ENCODE data around the gene PRRT1. TPM values are rescaled to one million over a fixed set of nuclear protein-coding genes. Genes with fewer than 3 reads are reported as not detected.

Gene PRRT1
- total RNA-seq, 1 donor = 0.42 TPM

- no peaks in the 10 kb centered on the region for H3K9me3 ChIP-seq (ENCODE audit: low read depth, low read length)
- no peak overlapping the region for H3K4me3 ChIP-seq (ENCODE audit: low read length)
- H3K27me3 ChIP-seq (ENCODE audit: insufficient read depth, low read length) = no peaks in the 10 kb centered on the region
- H3K4me1 ChIP-seq (ENCODE audit: insufficient read depth, low read length) = peaks cover 47% of the 10 kb centered on the region
Observed at GRCh38 chr6:32181915-32182529, 30.3 kb upstream of the PRRT1 start.

- H3K4me1 ChIP-seq (ENCODE audit: insufficient read depth, low read length) = peaks cover 47% of the 10 kb centered on the region
- no peak overlapping the region for H3K4me3 ChIP-seq (ENCODE audit: low read length)
- no peaks in the 10 kb centered on the region for H3K27me3 ChIP-seq (ENCODE audit: insufficient read depth, low read length)
- no peaks in the 10 kb centered on the region for H3K9me3 ChIP-seq (ENCODE audit: low read depth, low read length)
Observed at GRCh38 chr6:32181148-32181702, 29.5 kb upstream of the PRRT1 start.

GRCh38 chr6:32179766-32180405 lies 28.1 kb upstream of the PRRT1 start:
- no peaks in the 10 kb centered on the region for H3K27me3 ChIP-seq (ENCODE audit: insufficient read depth, low read length)
- no peaks in the 10 kb centered on the region for H3K9me3 ChIP-seq (ENCODE audit: low read depth, low read length)
- H3K4me1 ChIP-seq (ENCODE audit: insufficient read depth, low read length) = peaks cover 51% of the 10 kb centered on the region
- no peak overlapping the region for H3K4me3 ChIP-seq (ENCODE audit: low read length)

DNA sequence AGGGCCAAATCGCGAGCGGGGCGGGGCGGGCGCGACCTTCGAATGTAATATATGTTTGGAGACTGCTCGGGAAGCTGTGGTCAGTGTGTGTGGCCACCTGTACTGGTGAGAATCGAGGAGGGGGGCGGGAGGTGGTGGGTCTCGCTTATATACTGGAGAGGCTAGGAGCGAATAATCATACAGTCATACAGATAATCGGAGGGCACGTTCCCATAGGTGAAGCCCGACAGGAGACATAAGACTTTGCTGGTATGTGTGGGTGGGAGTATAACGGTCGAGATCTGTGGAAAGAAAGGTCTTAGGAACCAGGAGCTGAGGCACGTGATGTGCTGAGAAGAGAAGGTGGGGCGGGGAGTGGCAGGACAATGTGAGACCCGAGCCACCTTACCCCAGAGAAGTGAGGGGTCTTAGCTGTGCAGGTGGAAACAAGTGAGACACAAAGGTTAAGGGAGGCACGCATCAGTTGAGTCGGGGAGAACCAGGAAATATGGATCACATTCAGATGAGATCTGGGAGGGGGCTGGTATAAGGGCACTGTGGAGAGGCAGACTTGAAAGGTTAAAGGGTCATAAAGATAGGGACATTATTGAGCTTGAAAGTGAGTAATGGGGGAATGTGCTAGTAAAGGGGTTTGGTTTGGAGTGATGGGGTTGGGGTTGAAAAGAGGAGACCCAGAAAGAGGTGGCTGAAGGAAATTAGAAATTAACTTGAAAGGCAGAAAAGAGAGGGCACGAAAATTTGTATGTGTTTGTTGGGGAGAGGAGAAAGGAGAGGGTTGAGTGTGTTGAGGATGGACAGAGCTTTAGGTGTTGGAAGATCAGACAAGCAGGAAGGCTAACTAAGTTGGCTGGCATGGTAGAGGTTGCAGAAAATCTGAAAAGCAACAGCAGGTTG lies 27.1 kb upstream of the PRRT1 start:
- peaks cover 61% of the 10 kb centered on the region for H3K4me1 ChIP-seq (ENCODE audit: insufficient read depth, low read length)
- H3K4me3 ChIP-seq (ENCODE audit: low read length) = peak overlapping the region; percentile 57
- no peaks in the 10 kb centered on the region for H3K9me3 ChIP-seq (ENCODE audit: low read depth, low read length)
- H3K27me3 ChIP-seq (ENCODE audit: insufficient read depth, low read length) = no peaks in the 10 kb centered on the region

DNA sequence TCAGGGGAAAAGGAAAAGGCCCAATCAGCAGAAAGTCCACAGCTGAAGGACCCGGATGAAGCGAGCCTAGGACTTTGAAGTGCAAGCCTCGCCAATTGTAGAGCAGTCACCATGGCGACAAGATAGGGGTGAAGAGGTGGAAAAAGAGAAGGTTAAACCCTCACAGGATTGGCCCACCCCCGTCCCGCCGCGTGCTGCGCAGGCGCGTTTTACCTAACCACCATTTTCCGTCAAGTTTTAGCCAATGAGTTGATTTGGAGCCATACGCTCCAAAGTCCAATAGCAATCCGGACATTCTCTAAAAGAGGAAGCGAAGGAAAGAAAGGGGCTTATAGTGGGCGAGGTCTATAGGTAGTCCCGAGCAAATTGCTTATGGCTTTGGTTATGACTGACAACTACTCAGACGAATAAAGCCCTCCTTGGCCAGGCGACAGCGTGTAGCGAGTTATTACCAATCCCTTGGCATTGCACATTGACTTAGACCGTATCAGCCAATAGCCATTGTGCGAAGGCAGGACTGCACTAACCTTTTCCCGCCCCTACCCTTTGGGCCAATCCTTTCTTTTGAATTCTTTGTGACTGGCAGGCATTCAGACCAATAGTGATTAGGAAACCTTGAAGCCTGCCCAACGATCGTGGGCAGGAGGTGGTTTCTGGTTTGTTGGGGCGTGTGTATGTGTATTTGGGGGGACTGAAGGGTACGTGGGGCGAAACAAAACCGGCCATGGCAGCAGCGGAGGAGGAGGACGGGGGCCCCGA lies 26.2 kb upstream of the PRRT1 start, which contains the start of gene RNF5:
RNF5 (plus strand) TSS at position 618 of the 759 bp plus-strand sequence; CDS start at position 725, 107 bp downstream.
- peaks cover 66% of the 10 kb centered on the region for H3K4me1 ChIP-seq (ENCODE audit: insufficient read depth, low read length)

GRCh38 chr6:32177183-32177787 lies 25.5 kb upstream of the PRRT1 start:
- Histone ChIP-seq H3K4me3 (ENCODE audit: low read length) (peak overlapping the region; percentile 57), H3K9me3 (ENCODE audit: low read depth, low read length) (no peaks in the 10 kb centered on the region), H3K27me3 (ENCODE audit: insufficient read depth, low read length) (no peaks in the 10 kb centered on the region), H3K4me1 (ENCODE audit: insufficient read depth, low read length) (peaks cover 63% of the 10 kb centered on the region)

More for the DNA sequence above, 26.2 kb upstream of the PRRT1 start, which contains the start of gene RNF5:
- Histone ChIP-seq H3K9me3 (ENCODE audit: low read depth, low read length) (no peaks in the 10 kb centered on the region), H3K4me3 (ENCODE audit: low read length) (peak within 1 kb of the TSS; percentile 57), H3K27me3 (ENCODE audit: insufficient read depth, low read length) (no peaks in the 10 kb centered on the region)

DNA sequence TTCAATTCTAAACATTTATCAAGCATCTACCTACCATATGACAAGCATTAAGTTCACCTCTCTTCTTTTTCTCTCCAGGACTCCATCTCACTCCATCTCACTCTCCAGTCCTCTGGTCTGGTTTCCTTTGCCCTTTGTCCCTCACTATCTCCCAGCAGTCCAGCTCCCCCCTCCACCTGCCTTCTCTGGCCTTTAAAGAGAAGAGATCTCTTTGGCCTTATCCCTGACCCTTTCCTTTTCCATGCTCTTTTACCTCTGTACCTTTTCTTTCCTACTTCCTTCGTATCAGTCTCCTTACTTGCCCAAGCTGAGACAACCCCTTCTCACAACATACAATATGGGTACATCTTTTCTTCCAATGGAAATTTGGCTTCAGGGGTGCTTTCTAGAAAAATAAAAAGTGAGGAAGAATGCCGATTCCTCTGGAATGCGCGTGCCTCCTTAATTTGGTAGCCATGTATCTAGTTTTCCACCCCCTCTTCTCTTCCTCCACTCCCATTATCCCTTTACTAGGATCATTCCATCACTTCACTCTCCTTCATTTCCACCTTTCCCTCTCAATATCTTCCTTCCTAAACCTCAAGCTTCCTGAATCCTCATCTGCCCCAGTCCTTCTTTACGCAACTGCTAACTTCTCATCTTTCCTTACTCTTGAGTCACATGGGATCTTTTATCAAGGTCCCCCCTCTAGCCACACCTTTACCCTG lies 24.9 kb upstream of the PRRT1 start:
- H3K9me3 ChIP-seq (ENCODE audit: low read depth, low read length) = no peaks in the 10 kb centered on the region
- H3K4me1 ChIP-seq (ENCODE audit: insufficient read depth, low read length) = peaks cover 61% of the 10 kb centered on the region
- H3K4me3 ChIP-seq (ENCODE audit: low read length) = peak overlapping the region; percentile 76
- H3K27me3 ChIP-seq (ENCODE audit: insufficient read depth, low read length) = no peaks in the 10 kb centered on the region

DNA sequence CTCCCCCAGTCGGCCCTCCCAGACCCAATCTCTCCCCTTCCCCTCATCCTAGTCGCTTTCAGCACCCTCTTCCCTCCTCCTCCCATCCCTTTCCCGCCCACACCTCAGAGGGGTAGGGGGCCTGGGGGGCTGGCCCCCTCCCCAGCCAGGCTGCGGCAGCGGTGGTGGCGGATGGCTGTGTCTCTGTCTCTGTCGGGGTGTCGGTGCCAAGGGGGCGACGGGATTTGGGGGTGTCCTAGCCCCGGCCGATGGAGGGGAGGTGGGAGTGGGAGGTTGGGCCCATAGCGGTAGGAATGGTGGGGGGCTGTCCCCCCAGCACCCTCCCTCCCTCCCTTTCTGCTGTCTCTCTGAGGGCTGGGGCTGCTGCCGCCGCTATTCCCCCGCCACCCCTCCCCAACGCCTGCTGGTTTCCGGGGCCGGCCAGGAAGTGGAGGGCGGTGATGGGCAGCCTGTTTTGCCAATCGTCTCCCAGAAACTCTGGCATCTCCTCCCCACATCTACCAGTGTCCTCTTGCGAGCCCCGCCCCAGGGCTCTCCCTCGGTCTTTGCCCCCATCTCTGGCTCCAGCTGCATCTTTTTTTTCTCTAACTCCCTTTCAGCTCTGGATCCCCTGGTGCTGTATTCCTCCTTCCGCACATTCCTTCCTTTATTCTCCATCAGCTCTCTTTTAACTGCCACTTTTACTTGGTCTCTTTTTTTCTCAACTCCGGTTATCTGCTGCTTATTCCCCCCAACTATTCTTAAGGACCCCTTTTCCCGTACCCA lies 24.2 kb upstream of the PRRT1 start, which contains the start of gene AGPAT1:
AGPAT1 (minus strand) TSS at position 374 of the 765 bp plus-strand sequence. CDS start 4,588 bp downstream, outside the sequence.
- peaks cover 61% of the 10 kb centered on the region for H3K4me1 ChIP-seq (ENCODE audit: insufficient read depth, low read length)
- no peaks in the 10 kb centered on the region for H3K9me3 ChIP-seq (ENCODE audit: low read depth, low read length)
- H3K27me3 ChIP-seq (ENCODE audit: insufficient read depth, low read length) = no peaks in the 10 kb centered on the region
- peak within 1 kb of the TSS; percentile 76 for H3K4me3 ChIP-seq (ENCODE audit: low read length)

DNA sequence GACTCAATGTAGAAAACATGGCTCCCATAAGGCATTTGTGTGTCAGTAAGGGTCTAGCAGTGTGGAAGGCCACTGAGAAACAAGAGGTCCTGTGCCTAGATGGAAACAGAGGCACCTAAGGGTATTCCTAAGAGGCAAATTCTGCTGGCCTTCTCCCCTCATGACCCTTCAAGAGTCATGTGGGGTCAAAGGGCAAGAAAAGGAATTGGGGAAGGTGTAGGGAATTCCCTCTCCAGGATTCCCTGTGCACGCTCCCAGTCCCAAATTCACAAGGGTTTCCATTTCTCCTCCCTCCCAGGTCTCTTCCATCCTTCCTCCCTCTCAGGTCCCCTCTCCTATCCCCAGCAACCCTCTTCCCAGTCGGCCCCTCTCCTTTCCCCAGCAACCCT lies 23.6 kb upstream of the PRRT1 start:
- H3K9me3 ChIP-seq (ENCODE audit: low read depth, low read length) = no peaks in the 10 kb centered on the region
- H3K4me1 ChIP-seq (ENCODE audit: insufficient read depth, low read length) = peaks cover 61% of the 10 kb centered on the region
- peak overlapping the region; percentile 76 for H3K4me3 ChIP-seq (ENCODE audit: low read length)
- H3K27me3 ChIP-seq (ENCODE audit: insufficient read depth, low read length) = no peaks in the 10 kb centered on the region

DNA sequence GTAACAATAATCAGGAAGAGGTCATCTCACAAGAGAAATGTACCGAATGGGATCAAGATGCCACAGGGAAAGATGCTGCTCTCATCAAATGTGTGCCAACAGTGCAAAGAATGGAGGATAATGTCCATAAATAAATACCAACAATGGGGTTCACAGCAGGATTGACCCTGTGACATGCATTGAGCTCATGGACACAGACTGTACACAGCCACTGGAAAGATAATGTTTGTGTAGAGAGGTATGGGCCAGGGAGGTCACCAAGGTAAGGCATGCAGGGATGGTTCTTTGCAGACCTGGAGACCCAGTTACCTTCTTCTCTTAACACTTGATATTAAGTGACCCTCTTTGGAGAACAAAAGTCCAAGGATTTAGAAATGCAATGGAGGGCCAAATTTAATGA lies 22.7 kb upstream of the PRRT1 start:
- peaks cover 54% of the 10 kb centered on the region for H3K4me1 ChIP-seq (ENCODE audit: insufficient read depth, low read length)
- no peaks in the 10 kb centered on the region for H3K9me3 ChIP-seq (ENCODE audit: low read depth, low read length)
- H3K4me3 ChIP-seq (ENCODE audit: low read length) = no peak overlapping the region
- H3K27me3 ChIP-seq (ENCODE audit: insufficient read depth, low read length) = no peaks in the 10 kb centered on the region

GRCh38 chr6:32173051-32173727 lies 21.4 kb upstream of the PRRT1 start:
- H3K9me3 ChIP-seq (ENCODE audit: low read depth, low read length) = no peaks in the 10 kb centered on the region
- peaks cover 45% of the 10 kb centered on the region for H3K4me1 ChIP-seq (ENCODE audit: insufficient read depth, low read length)
- no peaks in the 10 kb centered on the region for H3K27me3 ChIP-seq (ENCODE audit: insufficient read depth, low read length)
- H3K4me3 ChIP-seq (ENCODE audit: low read length) = no peak overlapping the region

DNA sequence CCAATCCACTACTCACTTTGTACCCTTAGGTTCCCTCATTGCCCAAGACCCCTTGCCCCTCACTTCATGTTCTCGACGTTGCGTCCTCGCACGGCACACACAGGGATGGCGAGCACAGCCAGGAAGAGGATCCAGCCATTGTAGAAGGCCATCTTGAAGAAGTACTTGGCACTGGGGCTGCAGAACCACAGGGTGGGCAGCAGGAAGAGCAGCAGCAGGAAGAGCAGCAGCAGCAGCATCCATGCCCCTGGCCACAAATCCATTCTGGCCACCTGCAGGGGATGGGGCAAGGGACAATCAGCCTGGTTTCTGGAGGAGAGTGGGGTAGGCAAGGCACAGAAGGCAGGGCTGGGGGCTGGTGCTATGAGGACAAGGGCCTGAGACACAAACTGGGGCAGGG lies 19.5 kb upstream of the PRRT1 start:
- H3K9me3 ChIP-seq (ENCODE audit: low read depth, low read length) = no peaks in the 10 kb centered on the region
- H3K27me3 ChIP-seq (ENCODE audit: insufficient read depth, low read length) = no peaks in the 10 kb centered on the region
- peaks cover 30% of the 10 kb centered on the region for H3K4me1 ChIP-seq (ENCODE audit: insufficient read depth, low read length)
- H3K4me3 ChIP-seq (ENCODE audit: low read length) = no peak overlapping the region

Measured in mononuclear cell (primary cell).